GM21717 (cell line): ENCODE measurements around the gene MIER3.

Experiments
- ATAC-seq: cut with Tn5 transposase; IDR thresholded peaks from one replicate; pipeline ENCODE4 v1.9.1; 2021; ENCODE audit warnings: mild to moderate bottlenecking, moderate library complexity; ENCODE audit not compliant: unreplicated experiment

The MIER3 gene

DNA sequence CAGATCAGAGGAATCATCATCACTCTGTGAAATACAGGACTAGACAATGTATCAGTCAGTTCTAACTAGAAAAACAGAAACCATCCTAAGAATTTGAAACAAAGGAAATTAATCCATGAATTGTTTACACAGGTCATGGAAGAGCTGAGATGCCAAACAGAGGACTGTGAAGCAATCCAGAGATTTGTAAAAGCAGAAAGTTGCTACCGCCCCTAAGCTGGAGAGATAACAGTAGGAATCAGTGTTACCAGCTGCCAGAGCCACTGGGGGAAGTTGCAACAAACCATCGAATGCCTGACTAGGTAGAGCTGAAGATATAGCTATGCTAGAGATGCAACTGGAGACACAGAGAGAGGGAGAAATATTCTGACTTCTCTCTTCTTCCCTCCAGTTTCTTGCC, 10.4 kb upstream of the MIER3 start:
- ATAC-seq = no peak

DNA sequence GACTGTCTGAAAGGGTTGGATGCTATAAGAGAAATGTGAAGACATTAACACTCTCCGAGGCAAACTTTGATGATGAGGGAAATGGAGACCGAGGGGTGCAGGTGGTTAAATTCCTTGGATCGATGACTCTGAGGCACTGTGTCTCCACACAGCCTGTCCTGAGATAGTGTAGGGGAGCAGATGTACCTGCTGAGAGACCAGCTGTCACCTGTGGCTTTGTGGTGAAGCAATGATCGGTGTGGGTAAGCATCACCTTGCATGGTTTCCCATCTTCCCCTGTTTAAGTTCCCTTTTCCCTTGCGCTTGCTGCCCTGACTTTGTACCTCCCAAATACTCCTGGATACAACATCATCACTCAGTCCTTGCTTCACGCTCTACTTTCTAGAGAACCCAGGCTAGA, 9.8 kb upstream of the MIER3 start:
- ATAC-seq = no peak

DNA sequence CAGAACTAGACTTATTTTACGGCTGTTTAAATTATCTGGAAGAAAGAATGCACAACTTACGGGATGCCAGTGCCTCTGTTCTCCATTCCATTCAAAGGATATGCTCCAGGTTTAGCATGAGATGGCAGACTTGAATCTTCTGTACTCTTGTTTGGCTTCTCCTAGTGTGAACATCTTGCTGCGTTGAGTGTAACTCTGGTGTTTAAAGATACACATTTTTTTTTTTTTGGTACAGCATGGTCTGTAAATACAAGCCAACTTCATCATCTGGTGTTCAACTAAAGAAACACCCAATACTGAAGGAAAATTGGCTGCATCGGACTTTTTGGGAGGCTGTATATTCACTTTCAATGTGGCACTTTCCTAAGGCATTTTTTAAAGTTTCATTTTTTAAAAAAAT, 7.4 kb upstream of the MIER3 start:
- no peak for ATAC-seq

DNA sequence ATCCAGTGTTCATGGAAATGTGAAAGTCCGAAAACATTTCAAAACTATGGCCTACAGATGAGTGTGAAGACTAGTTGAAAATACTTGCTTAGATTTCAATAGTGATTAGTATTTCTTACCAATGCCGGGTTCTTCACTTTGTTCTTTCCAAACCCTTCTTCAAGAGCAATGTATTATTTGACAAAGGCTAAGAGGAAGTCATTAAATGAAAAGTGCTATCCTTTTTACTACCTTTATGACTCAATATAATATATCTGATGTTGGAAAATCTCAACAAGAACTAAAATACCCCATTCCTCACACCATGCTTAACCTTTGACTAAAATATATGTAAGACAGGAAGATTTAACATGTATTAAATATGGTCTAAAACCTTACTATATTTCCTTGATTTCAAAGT, 6.7 kb upstream of the MIER3 start:
- no peak for ATAC-seq

DNA sequence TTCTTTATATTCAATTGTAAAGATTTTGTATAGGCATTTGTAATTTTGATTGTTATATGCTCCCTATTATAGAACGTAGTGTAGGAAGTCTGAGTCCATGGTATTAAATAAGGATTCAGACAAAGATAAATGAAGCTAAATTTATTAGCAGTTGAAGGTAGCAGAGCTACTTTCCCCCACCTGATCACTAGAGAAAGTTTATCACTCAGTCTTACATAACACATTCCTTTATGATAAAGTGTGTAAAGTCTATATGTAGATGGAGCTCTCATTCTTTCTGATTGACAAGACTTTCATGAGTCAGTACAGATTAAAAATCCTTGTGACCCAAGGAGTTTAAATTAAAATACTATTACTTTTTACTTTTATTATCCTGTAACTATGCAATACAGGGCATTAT, 2.3 kb upstream of the MIER3 start:
- no peak for ATAC-seq

DNA sequence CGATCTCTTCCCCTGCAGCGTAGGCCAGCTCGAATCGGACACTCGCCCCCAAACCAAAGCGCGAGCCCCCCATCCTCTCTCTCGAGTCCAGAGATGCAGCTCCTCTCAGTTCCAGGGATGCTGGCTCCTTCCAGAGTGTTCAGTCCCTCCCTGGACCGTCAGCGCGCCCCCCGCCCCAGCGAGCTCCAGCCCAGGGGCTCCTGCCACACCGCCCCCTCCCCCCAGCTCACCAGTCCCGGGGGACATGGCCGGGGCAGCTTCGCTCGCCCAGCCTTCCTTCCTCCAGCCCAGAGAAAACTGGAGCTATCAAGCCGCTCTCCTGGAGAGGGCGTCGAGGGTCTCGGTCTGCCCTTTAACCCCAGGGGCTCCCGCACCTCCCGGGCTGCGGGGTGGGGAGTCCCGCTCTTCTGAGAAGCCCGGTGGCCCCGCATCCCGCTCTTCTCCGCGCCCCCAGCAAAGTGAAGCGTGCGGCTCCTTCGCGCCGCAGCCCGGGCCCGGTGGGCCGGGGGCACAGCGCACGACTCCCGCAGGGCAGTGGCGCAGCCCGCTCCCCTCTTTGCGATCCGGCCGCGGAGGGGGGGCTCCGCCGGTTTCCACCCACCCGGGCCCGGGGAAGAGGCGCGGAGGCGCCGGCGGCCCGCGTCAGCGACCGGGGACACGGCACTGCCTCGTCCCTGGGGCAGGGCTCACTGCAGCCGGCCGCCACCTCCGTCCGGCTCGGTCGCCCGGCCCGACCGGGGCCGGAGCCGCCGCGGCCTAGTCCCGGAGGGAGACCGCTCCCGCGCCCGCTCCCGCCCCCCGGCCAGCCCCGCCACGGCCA, 587 bp downstream of the MIER3 start:
- ATAC-seq = peak; percentile 40

DNA sequence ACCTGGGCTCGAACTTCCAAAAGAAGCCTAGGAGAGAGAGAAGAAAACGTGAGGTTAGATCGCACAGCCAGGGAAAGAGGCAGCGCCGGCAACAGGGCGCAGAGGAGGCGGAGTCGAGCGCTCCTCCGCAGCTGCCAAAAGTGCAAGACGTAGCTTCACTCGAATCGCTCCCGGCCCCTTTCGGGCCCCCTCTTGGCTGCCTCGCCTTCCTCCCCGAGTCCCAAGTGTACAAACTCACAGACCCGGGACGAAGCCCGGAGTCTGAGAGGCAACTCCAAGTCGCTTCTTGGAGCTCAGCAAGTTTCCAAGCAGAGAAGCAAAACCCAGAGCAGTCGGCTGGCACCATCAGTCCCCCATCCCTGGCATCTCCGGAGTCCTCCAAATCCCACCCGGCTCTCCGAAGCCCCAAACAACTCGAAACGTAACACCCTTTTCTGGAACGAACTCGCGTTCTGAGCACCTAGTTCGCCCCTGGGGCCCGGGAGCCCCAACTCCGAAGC, 1.2 kb downstream of the MIER3 start:
- peak; percentile 61 for ATAC-seq

DNA sequence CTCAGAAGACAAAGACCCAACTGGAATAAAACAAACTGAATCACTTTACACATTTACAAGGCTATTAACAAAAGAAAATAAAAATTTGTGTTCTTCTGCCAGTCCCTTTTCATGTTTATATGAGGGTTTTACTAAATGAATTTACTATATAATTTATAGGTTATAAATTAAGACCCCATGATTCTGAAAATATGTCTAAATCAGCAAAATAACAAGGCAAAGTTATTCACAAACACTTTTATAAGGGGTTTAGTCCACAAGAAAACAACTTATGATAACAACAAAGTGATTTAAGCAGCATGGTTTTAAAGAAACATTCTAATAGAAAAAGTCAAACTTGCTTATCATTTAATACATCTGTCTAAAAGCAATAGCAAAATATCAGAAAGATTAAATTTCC, 4.9 kb downstream of the MIER3 start:
- ATAC-seq = no peak

DNA sequence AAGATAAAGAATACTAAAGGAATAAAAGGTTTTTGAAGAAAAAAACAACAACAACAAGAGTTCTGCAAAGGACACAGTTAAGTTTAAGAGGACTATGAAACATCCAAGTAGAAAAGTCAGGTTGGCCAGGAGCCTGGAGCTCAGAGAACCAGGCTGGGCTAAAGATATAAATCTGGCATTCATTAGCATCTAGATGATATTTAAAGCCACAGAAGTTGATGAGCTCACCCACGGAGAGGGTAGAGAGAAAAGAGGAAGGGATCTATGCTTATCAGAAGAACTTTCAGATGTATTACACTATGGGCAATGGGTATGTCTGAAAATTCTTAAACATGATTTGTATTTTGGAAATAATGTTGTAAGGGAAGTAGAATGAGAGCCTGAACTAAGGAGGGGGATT, 9.9 kb downstream of the MIER3 start:
- ATAC-seq = no peak

DNA sequence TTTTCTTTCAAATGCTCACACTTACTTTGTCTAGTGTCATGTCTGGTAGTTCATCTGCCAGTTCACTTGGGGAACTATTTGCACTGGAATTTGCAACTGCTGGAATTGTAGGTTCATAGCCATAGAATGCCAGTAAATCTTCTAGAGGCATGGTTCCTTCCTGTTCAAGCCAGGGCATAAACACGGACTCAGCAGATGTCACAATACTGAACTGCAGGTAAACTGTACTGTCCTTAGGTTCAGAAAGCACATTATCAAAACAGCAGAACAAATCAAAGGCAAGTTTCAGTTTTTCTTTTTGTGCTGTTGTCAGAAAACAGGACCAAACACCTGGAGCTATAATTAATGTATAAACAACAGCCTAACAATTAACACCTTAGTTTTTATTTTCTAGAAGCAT, 13.1 kb downstream of the MIER3 start:
- no peak for ATAC-seq

DNA sequence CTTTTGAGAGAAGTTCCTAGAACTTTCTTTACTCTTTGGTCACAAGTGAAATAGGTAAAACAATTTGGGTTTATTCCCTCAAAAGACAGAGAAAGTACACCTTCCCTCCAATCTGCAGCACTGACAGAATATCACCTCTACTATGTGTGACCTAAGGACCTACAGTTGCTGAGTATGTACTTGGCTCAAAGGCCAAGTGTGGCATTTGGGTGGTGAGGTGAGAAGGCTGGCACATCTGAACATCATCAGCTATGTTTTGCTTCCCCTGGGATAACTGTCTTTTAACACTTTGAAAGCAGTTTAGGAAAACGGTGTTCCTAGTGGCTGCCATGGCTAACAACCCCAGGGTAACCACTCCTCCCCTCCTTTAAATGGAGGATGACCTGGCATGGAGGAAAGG, 17.6 kb downstream of the MIER3 start:
- ATAC-seq = no peak

DNA sequence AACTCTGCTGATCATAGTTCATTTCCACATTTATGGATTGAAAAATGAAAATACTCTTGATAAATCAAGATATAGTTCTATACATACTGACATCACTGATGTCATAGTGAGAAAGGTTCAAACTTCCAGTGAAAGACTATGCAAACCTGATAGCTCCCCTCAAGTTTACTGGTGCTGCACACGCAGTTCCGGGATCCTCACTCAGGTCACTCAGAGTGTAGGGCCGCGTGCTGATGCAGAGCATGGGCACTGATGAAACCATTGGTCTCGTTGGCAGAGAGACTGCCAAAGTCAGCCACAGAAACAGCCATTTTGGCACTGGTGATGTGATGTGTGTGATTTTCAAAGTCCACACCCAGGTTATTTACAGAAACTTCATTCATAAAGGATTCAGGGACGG, 29.0 kb downstream of the MIER3 start:
- no peak for ATAC-seq

DNA sequence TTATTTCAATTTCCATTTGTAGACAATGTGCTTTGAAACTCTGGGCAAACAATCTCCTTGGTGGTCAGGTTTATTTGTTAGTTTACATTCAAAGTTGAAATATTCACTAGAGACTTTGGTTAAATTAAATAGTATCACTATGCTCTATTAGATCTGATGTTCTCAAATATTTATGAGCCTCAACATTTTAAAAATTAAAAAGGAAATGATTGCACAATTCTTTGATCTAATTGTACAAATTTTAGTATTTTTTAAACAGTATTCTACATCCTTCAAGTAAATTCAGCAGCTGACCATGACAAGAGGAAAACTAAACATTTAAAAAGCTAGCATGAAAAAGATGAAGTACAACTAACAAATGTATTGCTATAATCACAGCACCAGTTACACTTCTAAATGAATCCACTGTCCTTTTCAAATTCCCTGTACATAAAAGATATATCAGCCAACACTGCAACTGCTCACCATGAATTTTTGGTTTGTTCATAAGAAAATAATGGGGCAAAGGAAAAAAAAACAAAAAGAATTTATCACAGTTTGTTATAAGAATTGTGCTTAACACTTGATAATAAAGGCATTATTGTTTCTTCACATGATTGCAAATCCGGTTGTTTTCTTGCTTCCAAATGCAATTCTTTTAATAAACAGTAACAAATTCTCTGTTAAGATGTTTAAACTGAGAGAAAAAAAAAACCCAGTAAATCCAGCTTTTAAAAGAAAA, 31.8 kb downstream of the MIER3 start:
- no peak for ATAC-seq

DNA sequence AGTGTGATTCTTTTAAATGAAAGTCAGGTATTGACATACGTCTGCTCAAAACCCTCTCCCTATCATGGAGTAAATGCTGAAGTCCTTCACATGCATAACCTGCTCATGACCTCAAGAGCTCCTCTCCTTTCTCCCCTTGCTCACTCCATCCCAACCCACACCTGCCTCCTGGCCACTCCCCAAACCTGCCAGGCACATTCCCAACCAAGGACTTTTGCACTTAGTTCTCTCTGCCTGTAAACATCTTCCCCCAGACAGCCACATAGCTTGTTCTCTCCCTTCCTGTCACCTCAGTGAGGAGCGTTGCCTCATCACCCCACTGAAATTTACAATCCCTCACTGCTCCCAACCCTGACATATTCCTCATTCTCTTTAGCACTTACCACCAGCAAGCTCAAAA, 33.9 kb downstream of the MIER3 start:
- no peak for ATAC-seq

DNA sequence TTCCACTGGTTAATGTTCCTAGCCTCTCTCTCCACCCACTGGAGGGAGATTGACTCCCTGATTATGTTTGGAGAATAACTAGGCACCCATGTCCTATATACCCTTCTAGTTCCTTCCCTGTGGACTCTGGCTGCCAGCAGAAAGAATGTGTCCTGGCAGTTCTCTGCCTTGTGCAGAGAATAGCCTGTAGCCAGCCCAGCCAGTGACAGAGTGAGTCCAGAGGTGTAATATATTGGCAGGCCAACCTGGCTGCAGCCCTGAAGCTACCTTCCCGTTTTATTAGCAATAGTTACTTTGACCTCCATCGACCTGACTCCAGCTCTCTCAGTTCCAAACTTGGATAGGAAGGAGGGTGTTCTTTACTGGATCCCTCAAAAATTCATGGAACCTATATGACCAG, 34.4 kb downstream of the MIER3 start:
- ATAC-seq = no peak

DNA sequence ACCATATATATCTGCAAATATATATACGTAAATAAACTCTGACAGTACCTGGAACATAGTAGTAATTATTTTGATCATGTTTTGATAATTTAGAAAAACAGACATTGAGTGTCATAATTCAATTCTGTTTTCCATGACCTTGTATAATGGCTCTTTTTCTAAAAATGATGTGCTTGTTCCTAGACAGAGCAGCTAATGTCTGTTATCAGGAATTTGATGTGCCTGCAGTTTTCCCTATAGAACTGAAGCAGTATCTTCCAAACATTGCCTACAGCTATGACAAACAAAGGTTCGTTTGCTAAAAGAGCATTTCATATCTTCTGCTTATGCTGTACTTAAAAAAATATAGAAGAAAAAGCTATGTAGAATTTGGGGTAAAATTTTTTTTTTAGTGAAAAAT, 37.2 kb downstream of the MIER3 start:
- no peak for ATAC-seq

DNA sequence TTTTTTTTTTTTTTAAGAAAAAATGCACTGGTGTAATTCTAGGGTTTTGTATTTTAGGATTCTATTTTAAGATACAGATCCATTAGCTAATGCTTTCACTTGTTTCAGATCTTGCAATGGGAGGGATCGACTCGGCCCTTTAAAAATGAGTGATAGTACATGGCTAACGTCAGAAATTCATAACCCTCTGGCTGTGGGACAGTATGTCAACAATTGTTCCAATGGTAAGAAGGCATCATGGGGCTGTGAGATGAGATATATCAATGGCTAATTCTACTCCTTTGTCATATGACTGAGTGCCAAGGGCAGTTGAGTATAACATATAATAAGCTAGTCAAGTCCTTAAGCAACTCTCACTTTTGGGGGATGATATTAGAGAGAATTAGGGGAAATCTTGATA, 38.2 kb downstream of the MIER3 start:
- no peak for ATAC-seq

DNA sequence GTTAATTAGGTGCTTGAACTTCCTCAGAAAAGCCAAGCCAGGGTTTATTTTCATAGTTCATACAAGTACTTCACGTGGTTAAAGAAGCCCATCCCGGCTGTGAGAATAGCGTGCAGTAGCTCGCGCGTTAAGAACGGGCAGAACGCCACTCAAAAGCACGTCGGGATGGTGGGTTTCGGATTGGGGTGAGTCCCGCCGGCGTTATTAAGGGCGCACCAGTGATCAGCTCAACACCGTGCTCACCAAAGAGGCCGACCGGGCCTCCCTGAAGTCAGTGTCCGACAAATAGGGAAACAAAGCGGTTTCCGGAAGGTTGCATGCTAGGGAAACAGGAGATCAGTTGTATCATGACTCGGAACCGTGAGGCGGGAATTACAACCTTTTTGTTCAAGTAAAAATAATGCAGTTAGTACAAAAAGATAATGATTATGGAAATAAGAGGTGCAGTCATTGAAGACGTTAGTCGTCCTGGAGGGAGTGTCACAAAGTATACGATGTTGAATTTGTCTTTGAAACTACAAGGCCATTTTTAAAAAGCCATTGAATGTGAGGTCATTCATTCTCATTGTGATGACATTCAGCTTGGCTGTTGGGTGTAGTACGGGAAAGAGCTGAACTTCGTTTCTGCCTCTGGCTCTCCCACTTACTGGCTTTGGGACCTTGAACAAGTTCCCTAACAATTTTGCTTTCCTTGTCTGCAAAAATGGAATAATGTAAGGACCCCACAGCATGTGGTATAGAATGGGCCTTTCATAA, 41.5 kb downstream of the MIER3 start:
- ATAC-seq = peak; percentile 30

DNA sequence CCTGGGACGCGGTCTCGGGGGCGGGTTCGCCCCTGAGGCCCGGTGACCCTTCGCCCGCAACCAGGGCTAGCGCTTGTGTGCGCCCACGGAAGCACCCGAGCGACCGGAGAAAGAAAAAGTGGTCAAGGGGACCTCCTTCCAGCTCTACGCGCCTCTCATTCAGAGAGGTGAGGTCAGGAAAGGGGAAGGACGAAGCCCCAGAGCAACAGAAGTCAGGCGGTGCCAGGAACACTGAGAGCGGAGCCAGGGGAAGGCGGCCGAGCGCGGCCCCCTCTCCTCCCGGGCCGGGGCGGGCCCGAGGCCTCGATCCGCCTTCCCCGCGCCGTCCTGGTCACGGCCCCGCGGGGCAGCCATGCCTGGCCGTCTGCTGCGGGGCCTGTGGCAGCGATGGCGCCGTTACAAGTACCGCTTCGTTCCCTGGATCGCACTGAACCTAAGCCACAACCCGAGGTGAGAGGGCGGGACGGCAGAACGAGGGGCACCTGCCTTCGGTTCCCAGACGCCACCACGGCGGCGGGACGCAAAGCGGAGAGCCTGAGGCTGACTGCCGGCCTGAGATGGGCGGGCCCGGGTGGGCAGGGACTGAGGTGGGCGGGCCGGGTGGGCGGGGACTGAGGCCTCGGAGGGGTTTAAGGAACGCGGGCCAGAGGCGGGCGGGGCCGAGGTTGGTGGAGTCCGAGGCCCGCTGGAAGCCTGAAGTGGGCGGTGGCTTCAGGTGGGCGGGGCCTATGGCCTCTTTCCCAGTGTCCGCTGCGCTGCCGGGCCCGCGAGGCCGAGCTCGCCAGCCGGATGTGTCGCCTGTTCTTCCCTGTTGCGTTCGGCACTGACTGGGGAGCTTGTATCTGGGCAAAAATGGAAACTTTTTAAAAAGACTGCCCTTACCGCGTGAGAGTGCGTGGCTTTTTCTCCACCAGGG, 42.4 kb downstream of the MIER3 start, which contains the start of gene SETD9:
Gene SETD9, plus strand, starts transcription at position 303 of the 916 bp plus-strand sequence. Its CDS starts 50 bp downstream, at position 353.
- ATAC-seq = peak; percentile 91

DNA sequence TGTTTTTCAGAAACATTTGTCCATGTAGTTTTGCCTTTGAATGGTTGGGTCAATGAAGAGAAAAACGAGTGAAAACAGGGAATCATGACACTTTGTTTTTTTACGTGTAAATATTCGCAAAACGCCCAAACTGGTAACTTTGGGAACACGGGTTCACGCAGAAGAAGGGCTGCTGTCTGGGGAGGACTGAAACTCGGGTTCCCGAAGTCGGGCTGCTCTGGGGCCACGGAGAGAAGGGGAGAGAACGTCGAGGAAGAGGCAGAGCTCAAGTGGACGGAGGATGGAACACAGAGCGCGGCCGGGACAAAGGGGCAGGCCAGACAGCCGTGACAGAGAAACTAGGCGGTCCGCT, 43.0 kb downstream of the MIER3 start:
- peak; percentile 37 for ATAC-seq
